ENCODE measurements around the gene TANGO2. TPM values are rescaled to one million over a fixed set of nuclear protein-coding genes. Genes with fewer than 3 reads are reported as not detected.

Gene TANGO2
- total and polyA plus RNA-seq, 9 of the 15 experiments (the other 6 are each of a cell fraction or from before 2014, with no cell fraction given): 15.5 to 94.9 (median 70.1) TPM

DNA sequence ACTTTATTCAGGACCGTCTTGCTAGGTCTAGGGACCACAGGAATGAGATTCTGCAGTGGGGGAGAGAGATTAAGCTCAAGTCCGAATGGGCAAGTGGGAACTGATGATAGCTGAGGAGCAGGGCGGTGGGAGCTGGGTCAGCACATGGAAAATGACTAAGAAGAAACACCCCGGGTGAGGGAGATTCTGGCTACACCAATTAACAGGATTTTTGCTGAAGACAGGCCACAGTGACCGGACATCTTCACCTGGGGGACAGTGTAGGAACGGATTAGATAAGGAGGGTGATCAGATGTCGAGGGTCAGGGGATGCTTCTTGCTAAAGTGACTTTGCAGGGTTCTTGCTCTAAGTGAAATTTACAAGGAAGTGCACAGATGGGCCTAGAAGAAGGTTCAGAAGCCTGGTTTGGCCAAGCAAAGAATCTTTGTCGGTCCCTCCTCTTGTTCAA, 50.6 kb downstream of the TANGO2 start (continued):
- TF ChIP-seq ZBTB40 (IDR thresholded peaks at IDR 0.05) (no peak), ZBTB40 (CRISPR knock-in tag; IDR thresholded peaks at IDR 0.05) (no peak), TFAP4 (CRISPR knock-in tag; IDR thresholded peaks at IDR 0.05; ENCODE audit: borderline replicate concordance) (no peak), MAFK (IDR thresholded peaks at IDR 0.05; ENCODE audit: low read length) (peak; percentile 55), SIN3A (IDR thresholded peaks at IDR 0.05; ENCODE audit: borderline replicate concordance in 2 of 2, control insufficient read depth in 1 of 2, low read depth in 2 of 2, low read length in 2 of 2) (peak in 1 of 2 experiments; percentile 5; a peak in 1 of 4 replicates), MECOM (CRISPR knock-in tag; IDR thresholded peaks at IDR 0.05) (peak; percentile 88), ZNF699 (CRISPR knock-in tag; IDR thresholded peaks at IDR 0.05; ENCODE audit: insufficient replicate concordance) (no peak)
- TF ChIP-seq, protein P1, sequence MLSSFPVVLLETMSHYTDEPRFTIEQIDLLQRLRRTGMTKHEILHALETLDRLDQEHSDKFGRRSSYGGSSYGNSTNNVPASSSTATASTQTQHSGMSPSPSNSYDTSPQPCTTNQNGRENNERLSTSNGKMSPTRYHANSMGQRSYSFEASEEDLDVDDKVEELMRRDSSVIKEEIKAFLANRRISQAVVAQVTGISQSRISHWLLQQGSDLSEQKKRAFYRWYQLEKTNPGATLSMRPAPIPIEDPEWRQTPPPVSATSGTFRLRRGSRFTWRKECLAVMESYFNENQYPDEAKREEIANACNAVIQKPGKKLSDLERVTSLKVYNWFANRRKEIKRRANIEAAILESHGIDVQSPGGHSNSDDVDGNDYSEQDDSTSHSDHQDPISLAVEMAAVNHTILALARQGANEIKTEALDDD (IDR thresholded peaks at IDR 0.05): 0 out of 2 replicates have a peak, but pooled peaks have one; percentile 30
- TF ChIP-seq, protein P2, sequence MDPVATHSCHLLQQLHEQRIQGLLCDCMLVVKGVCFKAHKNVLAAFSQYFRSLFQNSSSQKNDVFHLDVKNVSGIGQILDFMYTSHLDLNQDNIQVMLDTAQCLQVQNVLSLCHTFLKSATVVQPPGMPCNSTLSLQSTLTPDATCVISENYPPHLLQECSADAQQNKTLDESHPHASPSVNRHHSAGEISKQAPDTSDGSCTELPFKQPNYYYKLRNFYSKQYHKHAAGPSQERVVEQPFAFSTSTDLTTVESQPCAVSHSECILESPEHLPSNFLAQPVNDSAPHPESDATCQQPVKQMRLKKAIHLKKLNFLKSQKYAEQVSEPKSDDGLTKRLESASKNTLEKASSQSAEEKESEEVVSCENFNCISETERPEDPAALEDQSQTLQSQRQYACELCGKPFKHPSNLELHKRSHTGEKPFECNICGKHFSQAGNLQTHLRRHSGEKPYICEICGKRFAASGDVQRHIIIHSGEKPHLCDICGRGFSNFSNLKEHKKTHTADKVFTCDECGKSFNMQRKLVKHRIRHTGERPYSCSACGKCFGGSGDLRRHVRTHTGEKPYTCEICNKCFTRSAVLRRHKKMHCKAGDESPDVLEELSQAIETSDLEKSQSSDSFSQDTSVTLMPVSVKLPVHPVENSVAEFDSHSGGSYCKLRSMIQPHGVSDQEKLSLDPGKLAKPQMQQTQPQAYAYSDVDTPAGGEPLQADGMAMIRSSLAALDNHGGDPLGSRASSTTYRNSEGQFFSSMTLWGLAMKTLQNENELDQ (CRISPR knock-in tag; IDR thresholded peaks at IDR 0.05; ENCODE audit: borderline replicate concordance): no peak

Data from K562 (cell line).